NT2/D1 (cell line): ENCODE measurements around the gene GABARAP.

Experiments used
- SUZ12 ChIP-seq: IDR thresholded peaks from 2 replicates; pipeline ENCODE4 v1.6.1; 2011; ENCODE audit not compliant: insufficient read length, insufficient read depth; ENCODE audit errors: extremely low read depth
- ZNF274 ChIP-seq: IDR thresholded peaks from 2 replicates; pipeline ENCODE4 v1.6.1; 2011; ENCODE audit warnings: mild to moderate bottlenecking, low read depth, low read length

GRCh38 chr17:7262192-7262934 lies 20.1 kb upstream of the GABARAP start, which contains the start of gene CLDN7:
- TF ChIP-seq SUZ12 (no peak), ZNF274 (no peak)
